SW 1271 (cell line): ENCODE data around the gene SLC17A2.
A peak's percentile ranks its signal among the peaks of the same experiment; 100 is the strongest.

Experiments
- DNase-seq, 2 experiments: peaks; one replicate each; lab custom pipeline; 2025; lab: John Stamatoyannopoulos, UW

SLC17A2 gene

DNA sequence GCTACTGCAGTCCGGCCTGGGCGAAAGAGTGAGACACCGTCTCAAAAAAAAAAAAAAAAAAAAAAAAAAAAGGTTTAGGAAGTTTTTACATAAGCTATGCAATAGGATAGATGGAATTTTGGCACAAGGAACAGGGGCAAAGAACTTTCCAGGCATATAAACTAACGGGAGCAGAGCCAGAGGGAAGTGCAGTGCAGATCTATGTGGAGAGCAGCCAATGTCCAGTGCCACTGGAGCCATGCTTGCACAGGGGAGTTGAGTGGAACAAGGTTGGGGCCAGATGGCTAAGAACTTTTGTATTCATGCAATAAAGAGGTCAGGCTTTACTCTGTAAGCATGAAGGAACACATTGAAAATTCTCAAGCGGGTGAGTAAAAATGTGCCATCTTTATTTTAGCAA is 10.8 kb downstream of the SLC17A2 start:
- no peak for DNase-seq

GRCh38 chr6:25918083-25918683 is 12.3 kb downstream of the SLC17A2 start:
- DNase-seq: no peak

DNA sequence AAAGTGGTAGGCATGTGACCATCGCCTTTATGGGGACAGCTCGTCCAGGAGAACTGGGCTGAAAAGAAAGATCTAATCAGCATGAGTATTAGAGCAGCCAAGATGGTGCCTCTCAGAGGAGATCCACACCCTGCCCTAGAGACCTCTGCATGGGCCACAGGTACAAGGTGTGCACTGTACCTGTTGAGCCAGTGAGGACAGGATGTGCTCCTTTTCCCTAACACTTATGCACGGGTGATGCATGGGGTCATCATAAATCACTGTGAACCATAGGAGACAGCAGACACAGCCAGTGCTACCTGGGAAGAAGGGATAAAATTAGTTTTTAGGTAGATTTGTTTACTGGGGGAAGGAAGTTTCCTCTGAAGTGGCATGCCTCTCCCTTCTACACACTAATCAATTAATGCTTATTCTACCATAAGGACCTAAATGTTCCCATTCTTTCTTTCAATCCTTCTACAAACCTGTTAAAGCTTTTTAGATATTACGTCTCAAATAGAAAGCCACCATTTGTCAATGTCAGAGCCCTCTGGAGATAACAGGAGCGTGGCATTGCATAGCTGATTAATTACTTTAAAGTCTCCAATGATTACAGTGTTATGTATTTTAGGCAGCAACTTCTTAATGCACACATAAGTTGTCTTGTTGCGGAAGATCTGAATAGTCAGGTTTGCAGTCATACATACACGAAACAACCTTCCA is 13.6 kb downstream of the SLC17A2 start:
- DNase-seq: no peak

- no peak for DNase-seq
These were observed 14.2 kb downstream of the SLC17A2 start for GRCh38 chr6:25916330-25916729.

- DNase-seq: no peak
These were observed 16.8 kb downstream of the SLC17A2 start for GRCh38 chr6:25913741-25914140.

GRCh38 chr6:25911351-25911750 is 19.1 kb downstream of the SLC17A2 start:
- no peak for DNase-seq

- DNase-seq: no peak
These were observed 22.9 kb downstream of the SLC17A2 start for GRCh38 chr6:25907475-25908014.

DNA sequence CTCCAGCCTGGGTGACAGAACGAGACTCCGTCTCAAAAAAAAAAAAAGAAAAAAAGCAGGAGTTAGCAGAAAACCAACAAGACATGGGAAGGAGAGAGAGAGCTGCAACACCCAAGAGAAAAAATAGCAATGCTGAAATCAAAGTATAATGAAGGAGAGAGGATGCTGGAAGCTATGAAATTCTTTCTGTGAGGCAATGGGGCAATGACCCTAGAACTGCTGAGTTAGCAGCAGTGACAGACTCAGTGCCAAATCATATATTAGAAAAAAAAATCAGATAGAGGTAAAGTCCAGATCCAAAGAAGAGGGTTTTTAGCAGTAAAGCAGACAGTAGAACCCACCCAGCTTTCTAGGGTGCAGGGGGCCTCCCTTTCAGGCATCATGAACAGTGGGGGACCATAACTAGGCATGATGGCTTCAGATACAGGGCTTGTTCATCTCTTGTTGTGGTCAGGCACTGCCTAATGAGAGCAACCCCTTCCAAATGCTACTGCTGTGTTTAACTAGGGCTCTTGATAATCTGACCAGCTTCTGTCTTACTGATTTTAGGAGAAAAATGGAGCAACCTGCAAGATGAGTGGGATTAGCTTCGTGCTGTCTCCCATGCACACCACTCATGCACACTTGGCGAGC is 26.9 kb downstream of the SLC17A2 start:
- no peak for DNase-seq

DNA sequence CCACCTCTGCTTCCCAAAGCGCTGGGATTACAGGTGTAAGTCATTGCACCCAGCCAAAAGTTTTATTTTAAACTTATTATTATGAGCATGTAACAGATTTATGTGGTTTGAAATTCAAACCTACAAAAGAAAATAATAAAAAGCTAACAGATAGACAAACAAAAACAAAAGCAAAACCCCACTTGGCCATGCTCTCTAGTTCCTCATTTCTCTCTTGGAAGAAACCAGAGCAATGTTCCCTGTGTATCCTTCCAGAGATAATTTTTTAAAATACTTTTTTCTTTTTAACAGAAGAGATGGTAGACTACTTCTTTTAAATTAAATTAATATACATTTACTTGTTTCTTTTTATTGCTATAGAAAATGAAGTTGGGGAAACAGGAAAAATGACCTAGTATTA is 28.4 kb downstream of the SLC17A2 start:
- DNase-seq: no peak

DNA sequence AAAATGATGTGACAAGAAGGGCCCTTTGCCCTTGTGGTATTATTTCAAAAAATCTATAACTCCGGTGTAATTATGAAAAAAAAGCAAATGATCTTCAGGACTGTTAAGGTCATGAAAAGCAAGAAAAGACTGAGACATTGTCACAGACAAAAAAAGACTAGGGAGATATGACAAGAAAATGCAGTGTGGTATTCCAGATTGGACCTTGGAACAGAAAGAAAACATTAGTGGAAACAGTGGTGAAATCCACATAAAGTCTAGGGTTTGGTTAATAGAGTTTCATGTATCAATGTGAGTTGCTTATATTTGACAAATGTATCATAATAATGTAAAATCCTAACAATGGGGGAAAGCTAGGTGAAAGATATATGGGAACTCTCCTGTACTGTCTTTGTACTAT is 29.6 kb downstream of the SLC17A2 start:
- DNase-seq: no peak

DNA sequence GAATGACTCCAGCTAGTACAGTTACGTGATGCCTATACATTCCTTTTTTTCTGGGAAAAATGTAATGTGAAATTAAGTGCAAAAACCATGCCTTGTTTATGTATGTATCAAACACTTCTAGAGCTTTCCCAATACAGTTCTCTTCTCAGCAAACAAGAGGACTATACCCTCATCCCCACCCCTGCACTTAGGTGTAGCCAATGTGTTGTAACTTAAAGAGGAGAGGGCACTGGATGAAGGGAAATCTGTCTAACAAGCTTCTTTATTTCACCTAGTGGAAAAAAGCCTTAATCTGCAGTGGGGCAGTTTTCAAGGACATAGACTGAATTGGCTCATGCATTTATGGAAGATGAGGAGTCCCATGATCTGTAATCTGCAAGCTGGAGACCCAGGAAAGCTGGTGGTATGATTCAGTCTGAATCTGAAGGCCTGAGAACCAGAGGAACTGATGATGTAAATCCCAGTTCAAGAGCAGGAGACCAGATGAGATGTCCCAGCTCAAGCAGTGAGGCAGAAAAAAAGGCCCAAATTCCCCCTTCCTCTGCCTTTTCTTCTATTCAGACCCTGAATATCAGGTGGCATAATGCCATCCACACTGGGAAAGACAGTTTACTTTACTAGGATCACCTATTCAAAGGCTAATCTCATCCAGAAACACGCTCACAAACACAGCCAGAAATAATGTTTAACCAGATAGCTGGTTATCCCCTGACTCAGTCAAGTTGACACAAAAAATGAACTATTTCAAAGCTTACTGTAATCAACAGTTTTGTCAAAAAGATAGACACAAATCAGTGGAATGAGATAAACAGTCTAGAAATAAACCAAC is 30.7 kb downstream of the SLC17A2 start:
- no peak for DNase-seq

- no peak for DNase-seq
These were observed 31.4 kb downstream of the SLC17A2 start for GRCh38 chr6:25899123-25899522.

- DNase-seq: no peak
These were observed 32.1 kb downstream of the SLC17A2 start for GRCh38 chr6:25898289-25898977.

DNA sequence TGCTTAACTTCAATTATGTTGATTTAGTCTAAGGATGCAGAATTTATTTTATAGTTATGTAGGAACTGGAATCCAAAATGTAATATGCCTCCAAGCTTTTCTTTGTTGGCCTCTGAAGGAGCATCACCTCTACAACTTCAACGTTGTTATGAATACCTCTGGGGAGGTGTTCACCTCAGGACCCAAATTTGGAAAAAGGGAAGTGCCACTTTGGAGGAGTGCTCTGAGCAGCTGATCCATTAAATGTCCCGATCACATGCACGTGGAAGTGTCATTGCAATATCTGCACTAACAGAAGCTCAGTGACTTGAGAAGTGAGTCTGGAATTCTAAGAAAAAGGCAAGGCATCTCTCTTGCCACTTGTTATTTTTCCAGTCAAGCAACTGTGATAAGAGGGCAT is 34.2 kb downstream of the SLC17A2 start:
- DNase-seq: no peak

DNA sequence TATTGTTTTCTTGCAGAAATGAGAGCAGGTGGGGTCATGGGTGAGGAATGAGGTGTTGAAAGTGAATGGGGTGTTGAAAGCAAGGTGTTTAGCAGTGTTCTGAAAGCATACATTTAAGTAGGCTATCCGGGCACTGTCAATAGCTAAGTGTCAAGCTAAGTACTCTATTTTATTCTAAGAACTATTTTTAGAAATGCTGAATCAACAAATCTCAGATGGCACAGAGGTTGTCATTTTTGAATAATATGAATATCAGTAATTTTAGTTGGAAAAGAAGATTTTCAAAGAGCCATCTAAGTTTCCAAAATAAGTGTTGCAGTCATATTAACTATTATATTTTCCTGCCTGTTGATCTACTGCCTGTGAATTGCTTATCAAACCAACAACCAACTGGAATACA is 34.7 kb downstream of the SLC17A2 start:
- DNase-seq: no peak

- DNase-seq: no peak
These were observed 36.7 kb downstream of the SLC17A2 start for GRCh38 chr6:25893778-25894177.

GRCh38 chr6:25892877-25893276 is 37.6 kb downstream of the SLC17A2 start:
- DNase-seq: no peak

DNA sequence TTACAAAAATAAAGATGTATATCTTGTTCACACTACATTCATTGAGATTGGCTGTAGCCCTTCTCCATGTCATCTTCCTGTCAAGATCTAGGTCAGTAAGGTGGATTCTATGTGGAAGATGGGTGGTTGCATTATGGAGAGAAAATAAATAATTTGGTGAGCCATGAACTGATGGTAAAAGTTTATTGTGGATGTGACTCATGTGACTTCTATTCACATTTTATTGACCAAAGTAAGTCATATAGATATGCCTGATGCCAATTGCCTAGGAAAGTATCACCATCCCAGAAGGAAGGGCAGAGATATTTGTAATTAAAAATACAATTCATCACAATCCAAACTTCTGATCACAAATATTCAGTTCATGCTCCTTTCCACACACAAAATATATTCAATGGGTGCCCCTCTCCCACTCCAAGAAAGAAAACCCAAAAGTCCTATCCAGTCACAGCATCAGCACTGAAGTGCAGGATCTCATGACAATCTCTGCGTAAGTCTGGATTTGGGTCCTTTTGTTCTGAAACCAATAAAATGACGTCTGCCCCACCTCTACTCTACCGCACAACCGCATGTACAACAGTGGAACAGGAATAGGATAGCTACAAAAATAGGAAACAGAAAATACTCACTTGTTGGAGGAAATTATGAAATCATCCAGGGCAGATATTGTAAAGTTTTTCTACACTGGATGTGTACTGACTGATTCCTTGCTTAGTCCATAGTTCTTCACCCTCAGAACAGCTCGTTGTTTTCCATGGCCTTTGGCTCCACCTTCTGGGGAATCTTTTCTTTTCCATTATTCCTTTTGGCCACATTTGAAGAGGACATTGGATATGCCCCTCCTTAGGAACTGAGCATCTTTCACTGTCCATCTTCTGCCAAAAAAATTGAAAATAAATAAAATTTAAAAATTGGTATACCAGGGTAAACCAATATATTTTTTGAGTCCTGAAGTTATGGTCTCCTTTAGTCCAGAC is 40.3 kb downstream of the SLC17A2 start:
- DNase-seq: peak in 1 of 2 experiments; percentile 65

GRCh38 chr6:25888626-25889025 is 41.9 kb downstream of the SLC17A2 start:
- no peak for DNase-seq

GRCh38 chr6:25886066-25886465 is 44.4 kb downstream of the SLC17A2 start:
- no peak for DNase-seq
